Hepatocyte (in vitro differentiated cells): ENCODE data around the gene ITPRIPL2. TPM values are rescaled to one million over a fixed set of nuclear protein-coding genes. Genes with fewer than 3 reads are reported as not detected.

Experiments
- DNase-seq: peaks from one replicate; pipeline ENCODE4 v3.0.0-alpha.2; 2016; ENCODE audit warnings: low spot score
- H2AFZ ChIP-seq: fragments of 200-600 bp; sonication (generic); 2 replicates; pipeline ENCODE4 v1.6.0; 2016; ENCODE audit warnings: antibody characterized with exemption, mild to moderate bottlenecking
- H3K27ac ChIP-seq: fragments of 200-600 bp; sonication (generic); 2 replicates; pipeline ENCODE4 v1.5.1; 2016; ENCODE audit warnings: mild to moderate bottlenecking
- H3K27me3 ChIP-seq: fragments of 200-600 bp; sonication (generic); 2 replicates; pipeline ENCODE4 v1.6.1; 2016
- H3K36me3 ChIP-seq: fragments of 200-600 bp; sonication (generic); replicated peaks from 2 replicates; pipeline ENCODE4 v1.5.1; 2016; ENCODE audit warnings: low read depth; ENCODE audit not compliant: insufficient read depth
- H3K4me1 ChIP-seq: fragments of 200-600 bp; sonication (generic); 2 replicates; pipeline ENCODE4 v1.5.1; 2016; ENCODE audit warnings: mild to moderate bottlenecking, moderate library complexity; ENCODE audit not compliant: insufficient read depth
- H3K4me2 ChIP-seq: fragments of 200-600 bp; sonication (generic); 2 replicates; pipeline ENCODE4 v1.6.0; 2016
- H3K4me3 ChIP-seq: fragments of 200-600 bp; sonication (generic); 2 replicates; pipeline ENCODE4 v1.5.1; 2016; ENCODE audit warnings: mild to moderate bottlenecking
- H3K79me2 ChIP-seq: fragments of 200-600 bp; sonication (generic); 2 replicates; pipeline ENCODE4 v1.6.0; 2017; ENCODE audit warnings: mild to moderate bottlenecking
- H3K9me2 ChIP-seq: fragments of 200-600 bp; sonication (generic); replicated peaks from 2 replicates; pipeline ENCODE4 v1.6.0; 2017; ENCODE audit warnings: mild to moderate bottlenecking; ENCODE audit not compliant: insufficient read depth
- H3K9me3 ChIP-seq: fragments of 200-600 bp; sonication (generic); 2 replicates; pipeline ENCODE4 v1.5.1; 2016; ENCODE audit warnings: low read depth, mild to moderate bottlenecking
- H4K20me1 ChIP-seq: fragments of 200-600 bp; sonication (generic); 2 replicates; pipeline ENCODE4 v1.6.0; 2016; ENCODE audit warnings: mild to moderate bottlenecking; ENCODE audit not compliant: insufficient read depth, poor library complexity, severe bottlenecking
- EZH2 ChIP-seq: fragments of 200-600 bp; sonication (generic); IDR thresholded peaks from 2 replicates; pipeline ENCODE4 v1.6.1; 2016; ENCODE audit warnings: antibody characterized with exemption, mild to moderate bottlenecking, borderline replicate concordance
- EZH2phosphoT487 ChIP-seq: fragments of 200-600 bp; sonication (generic); IDR thresholded peaks from one replicate; pipeline ENCODE4 v1.6.1; 2018; ENCODE audit warnings: antibody characterized with exemption, mild to moderate bottlenecking, low read depth, moderate library complexity; ENCODE audit not compliant: unreplicated experiment, severe bottlenecking
- WGBS: methylation state at CpG from one replicate; pipeline ENCODE4 v1.1.6; 2016; ENCODE audit warnings: low lambda C conversion rate; ENCODE audit errors: missing lambda C conversion rate; 5-methylcytosine and 5-hydroxymethylcytosine counted together
- polyA plus RNA-seq: library from polyadenylated mRNA; unstranded; fragments of >200 nt; fragmentation: Nextera tagmentation; extraction: Ambion mirVana; gene quantifications from 2 replicates; pipeline ENCODE4 v1.2.1, GENCODE V29; 2016
- total RNA-seq: library from RNA; depleted of rRNA; stranded (reverse); fragments of >200 nt; gene quantifications from 2 replicates; pipeline ENCODE4 v1.2.3, GENCODE V29; 2014
- TF ChIP-seq, protein P1 (sequence below): fragments of 200-600 bp; sonication (generic); IDR thresholded peaks from 2 replicates; pipeline ENCODE4 v1.5.1; 2016; ENCODE audit warnings: antibody characterized with exemption, mild to moderate bottlenecking; ENCODE audit not compliant: poor library complexity

Gene ITPRIPL2
- total and polyA plus RNA-seq, 2 experiments from 2014 or later, result 10.3 to 20.1 TPM

DNA sequence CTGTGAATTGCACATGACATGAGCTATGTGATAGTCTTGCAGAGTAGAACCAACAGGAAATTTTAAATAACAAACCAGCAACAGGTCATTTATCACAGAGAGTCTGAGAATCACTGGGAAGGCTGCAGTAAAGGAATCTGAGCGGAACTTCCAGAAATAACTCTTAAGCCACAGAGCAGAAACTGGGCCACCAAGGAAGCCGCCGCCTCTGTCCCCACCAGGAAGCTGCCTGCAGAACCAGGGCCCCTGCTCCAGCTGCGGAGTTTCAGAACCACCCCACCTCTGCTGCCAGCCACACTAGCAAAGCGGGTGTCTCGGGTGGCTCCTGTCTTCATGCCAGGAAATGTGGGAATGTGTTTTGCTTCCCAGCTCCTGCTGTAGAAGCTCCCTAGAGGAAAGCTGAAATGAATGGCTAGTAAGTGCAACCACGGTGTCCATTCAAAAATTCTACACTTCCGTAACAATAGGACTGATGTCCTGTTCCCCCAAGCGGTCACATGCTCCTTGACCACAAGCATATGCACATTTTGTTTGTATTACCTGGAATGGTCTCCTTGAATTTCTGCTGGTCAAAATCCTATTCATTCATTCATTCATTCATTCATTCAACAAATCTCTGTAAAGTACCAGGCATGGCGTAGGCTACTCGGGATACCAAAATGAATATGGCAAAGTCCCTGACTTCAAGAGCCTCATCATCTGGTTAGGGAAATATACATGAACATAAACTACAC is 7.7 kb upstream of the ITPRIPL2 start:
- H4K20me1 ChIP-seq, result no peaks in the 10 kb centered on the region
- no peak for DNase-seq
- H3K79me2 ChIP-seq, result no peaks in the 10 kb centered on the region
- no peak overlapping the region for H2AFZ ChIP-seq
- TF ChIP-seq, protein P1, sequence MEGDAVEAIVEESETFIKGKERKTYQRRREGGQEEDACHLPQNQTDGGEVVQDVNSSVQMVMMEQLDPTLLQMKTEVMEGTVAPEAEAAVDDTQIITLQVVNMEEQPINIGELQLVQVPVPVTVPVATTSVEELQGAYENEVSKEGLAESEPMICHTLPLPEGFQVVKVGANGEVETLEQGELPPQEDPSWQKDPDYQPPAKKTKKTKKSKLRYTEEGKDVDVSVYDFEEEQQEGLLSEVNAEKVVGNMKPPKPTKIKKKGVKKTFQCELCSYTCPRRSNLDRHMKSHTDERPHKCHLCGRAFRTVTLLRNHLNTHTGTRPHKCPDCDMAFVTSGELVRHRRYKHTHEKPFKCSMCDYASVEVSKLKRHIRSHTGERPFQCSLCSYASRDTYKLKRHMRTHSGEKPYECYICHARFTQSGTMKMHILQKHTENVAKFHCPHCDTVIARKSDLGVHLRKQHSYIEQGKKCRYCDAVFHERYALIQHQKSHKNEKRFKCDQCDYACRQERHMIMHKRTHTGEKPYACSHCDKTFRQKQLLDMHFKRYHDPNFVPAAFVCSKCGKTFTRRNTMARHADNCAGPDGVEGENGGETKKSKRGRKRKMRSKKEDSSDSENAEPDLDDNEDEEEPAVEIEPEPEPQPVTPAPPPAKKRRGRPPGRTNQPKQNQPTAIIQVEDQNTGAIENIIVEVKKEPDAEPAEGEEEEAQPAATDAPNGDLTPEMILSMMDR, result no peak
- TF ChIP-seq EZH2phosphoT487 (no peak), EZH2 (no peak)
- no peak overlapping the region for H3K27ac ChIP-seq
- no peak overlapping the region for H3K4me2 ChIP-seq
- H3K4me1 ChIP-seq, result peaks cover 13% of the 10 kb centered on the region
- no peaks in the 10 kb centered on the region for H3K9me3 ChIP-seq
- H3K27me3 ChIP-seq, result no peaks in the 10 kb centered on the region
- no peaks in the 10 kb centered on the region for H3K9me2 ChIP-seq
- no peaks in the 10 kb centered on the region for H3K36me3 ChIP-seq
- no peak overlapping the region for H3K4me3 ChIP-seq
- 62% methylated on average over 11 of the region's 11 CpGs for WGBS

DNA sequence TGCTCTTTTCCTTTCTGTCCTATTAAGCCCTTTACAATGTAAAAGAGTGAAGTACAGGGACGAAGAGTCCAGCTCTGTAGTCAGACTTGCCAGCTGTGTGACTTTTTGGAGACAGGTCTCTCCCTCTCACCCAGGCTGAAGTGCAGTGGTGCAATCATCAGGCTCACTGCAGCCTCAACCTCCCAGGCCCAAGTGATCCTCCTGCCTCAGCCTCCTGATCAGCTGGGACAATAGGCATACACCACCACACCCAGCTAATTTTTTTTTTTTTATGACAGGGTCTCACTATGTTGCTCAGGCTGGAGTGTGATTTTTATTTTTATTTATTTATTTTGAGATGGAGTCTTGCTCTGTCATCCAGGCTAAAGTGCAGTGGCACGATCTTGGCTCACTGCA is 7.1 kb upstream of the ITPRIPL2 start:
- no peaks in the 10 kb centered on the region for H3K36me3 ChIP-seq
- no peaks in the 10 kb centered on the region for H3K79me2 ChIP-seq
- H3K9me3 ChIP-seq, result no peaks in the 10 kb centered on the region
- no peak overlapping the region for H2AFZ ChIP-seq
- WGBS, result 91% methylated on average over 2 of the region's 2 CpGs
- DNase-seq, result no peak
- H3K4me3 ChIP-seq, result no peak overlapping the region
- H3K27ac ChIP-seq, result no peak overlapping the region
- no peaks in the 10 kb centered on the region for H3K27me3 ChIP-seq
- H3K9me2 ChIP-seq, result no peaks in the 10 kb centered on the region
- H3K4me2 ChIP-seq, result no peak overlapping the region
- no peaks in the 10 kb centered on the region for H4K20me1 ChIP-seq
- H3K4me1 ChIP-seq, result peaks cover 13% of the 10 kb centered on the region
- TF ChIP-seq EZH2phosphoT487 (no peak), EZH2 (no peak)
- TF ChIP-seq, protein P1, result no peak

DNA sequence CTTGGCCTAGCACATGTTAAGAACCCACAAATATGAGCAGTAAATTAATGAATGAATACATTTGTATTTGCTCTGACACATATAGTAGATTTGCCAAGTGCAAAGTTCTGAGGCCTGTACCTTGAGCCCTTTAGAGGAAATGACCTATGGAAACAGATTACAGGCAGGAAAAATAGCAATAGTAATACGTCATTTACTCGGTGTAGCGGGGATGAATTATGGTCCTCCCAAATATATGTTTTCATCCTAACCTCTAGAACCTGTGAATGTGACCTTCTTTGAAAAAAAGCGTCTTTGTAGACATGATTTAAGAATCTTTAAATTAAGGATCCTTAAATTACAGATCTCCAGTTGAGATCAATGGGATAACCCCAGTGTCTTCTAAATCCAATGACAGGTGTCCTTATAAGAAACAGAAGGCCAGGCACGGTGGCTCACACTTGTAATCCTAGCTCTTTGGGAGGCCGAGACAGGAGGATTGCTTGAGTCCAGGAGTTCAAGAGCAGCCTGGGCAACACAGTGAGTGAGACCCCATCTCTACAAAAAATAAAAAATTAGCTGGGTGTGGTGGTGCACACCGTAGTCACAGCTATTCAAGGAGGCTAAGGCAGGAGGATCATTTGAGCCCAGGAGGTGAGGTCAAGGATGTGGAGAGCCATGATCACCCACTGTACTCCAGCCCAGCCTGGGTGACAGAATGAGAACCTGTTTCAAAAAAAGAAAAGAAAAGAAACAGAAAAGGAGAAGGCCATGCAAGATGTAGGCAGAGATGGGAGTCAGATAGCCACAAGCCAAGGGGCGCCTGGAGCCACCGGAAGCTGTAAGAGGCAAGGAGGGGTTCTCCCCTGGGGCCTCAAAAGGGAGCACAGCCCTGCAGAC is 5.1 kb upstream of the ITPRIPL2 start:
- H3K4me3 ChIP-seq, result no peak overlapping the region
- H3K79me2 ChIP-seq, result no peaks in the 10 kb centered on the region
- H3K27ac ChIP-seq, result peak overlapping the region; percentile 83
- H3K9me3 ChIP-seq, result no peaks in the 10 kb centered on the region
- H3K4me2 ChIP-seq, result no peak overlapping the region
- no peaks in the 10 kb centered on the region for H4K20me1 ChIP-seq
- H3K4me1 ChIP-seq, result peaks cover 17% of the 10 kb centered on the region
- TF ChIP-seq EZH2 (no peak), EZH2phosphoT487 (no peak)
- TF ChIP-seq, protein P1, result no peak
- 83% methylated on average over 9 of the region's 9 CpGs for WGBS
- DNase-seq, result no peak
- no peaks in the 10 kb centered on the region for H3K27me3 ChIP-seq
- H2AFZ ChIP-seq, result no peak overlapping the region
- no peaks in the 10 kb centered on the region for H3K9me2 ChIP-seq
- H3K36me3 ChIP-seq, result no peaks in the 10 kb centered on the region
